Adipose tissue (tissue), 3 donors: Measurements from ENCODE around the gene KCTD4. TPM values are rescaled to one million over a fixed set of nuclear protein-coding genes. Genes with fewer than 3 reads are reported as not detected.
"Not testable (repeated sequence)": the region's sequence is repeated elsewhere in the genome, so short reads cannot be mapped to it uniquely, and the experiment has no call there.

ENCODE experiments used
- H3K27ac ChIP-seq: one replicate; pipeline ENCODE4 v1.5.1; 2013; ENCODE audit warnings: low read depth, low read length
- WGBS, 3 donors: extraction: QIAGEN DNeasy Blood & Tissue Kit; methylation state at CpG; one replicate each; pipeline ENCODE4 v1.1.7; 2013; 5-methylcytosine and 5-hydroxymethylcytosine counted together
- polyA plus RNA-seq, 3 donors: library from polyadenylated mRNA; stranded (reverse); fragments of 200-250 nt; gene quantifications; one replicate each; pipeline ENCODE4 v1.2.3, GENCODE V29; 2013
- donor health status: healthy with polysubstance abuse.
- donor health status: Bipolar disorder and iron deficiency.
- donor health status: healthy.

KCTD4 gene
- under 1 TPM in 1 of 3 donors, not detected in 2; 0.37 TPM for polyA plus RNA-seq

DNA sequence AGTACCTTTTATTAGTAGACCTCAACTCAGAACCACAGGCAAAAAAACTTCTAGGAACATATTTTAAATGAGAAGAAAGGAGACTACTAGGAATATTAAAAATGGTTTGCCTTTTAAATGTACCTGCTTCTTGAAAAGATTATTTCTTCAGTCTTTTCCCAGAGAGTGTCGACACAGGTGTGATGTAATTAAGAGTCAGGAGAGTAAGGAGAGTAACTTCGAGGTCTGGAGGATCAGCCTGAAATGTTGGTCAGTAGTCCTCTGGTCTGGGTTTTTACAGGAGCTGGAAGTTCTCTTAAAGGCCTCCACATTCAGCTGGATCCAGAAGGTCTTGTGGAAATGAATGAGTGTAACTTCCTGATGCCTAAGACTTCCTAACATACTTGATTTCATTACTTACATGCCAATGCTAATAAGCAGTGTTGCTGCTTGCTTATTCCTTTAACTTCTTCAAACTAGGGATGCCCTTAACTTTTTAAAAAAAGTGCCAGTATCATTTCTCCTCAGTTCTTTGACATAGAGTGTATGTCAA is at the start of gene KCTD4:
KCTD4 (minus strand) TSS at position 345 of the 532 bp plus-strand sequence. CDS start 6,478 bp downstream, outside the sequence.
- no peak within 1 kb of the TSS for H3K27ac ChIP-seq
- WGBS, 3 donors = 68 to 89% (median 68%) methylated on average over 2 of the region's 2 CpGs

DNA sequence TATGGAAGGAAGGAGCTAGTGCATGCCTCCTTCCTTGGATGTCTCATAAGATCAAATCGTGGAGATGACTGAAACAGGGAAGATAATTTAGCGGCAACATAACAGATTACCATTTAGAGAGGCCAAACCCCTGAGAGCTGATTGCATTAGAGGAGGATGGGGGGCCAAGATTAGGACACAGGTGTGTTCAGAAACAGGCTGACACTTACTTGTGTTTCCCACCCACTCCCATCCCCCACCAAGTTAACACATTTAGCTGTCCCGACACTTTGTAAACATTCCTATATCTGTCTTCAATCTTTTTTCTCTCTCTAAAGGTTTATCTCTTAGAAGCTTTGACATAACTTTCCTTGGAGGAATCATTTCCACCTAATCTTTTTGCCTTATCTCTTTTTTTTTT is 48.8 kb upstream of the KCTD4 start:
- no peak overlapping the region for H3K27ac ChIP-seq
- 78 to 89% (median 88%) methylated on average over 3 of the region's 3 CpGs for WGBS, 3 donors

DNA sequence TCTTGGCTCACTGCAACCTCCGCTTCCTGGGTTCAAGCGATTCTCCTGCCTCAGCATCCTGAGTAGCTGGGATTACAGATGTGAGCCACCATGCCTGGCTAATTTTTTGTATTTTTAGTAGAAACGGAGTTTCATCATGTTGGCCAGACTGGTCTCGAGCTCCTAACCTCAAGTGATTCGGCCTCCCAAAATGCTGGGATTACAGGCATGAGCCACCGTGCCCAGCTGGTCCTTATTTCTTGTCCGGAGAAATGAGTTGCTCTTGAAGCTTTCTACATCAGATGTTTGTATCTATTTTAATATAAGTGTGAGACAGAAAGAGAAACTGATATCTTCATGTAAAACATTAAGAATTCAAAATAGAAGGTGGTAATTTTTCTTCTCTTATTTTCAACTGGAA is 43.9 kb upstream of the KCTD4 start:
- WGBS, 3 donors = 93 to 98% (median 97%) methylated on average over 7 of the region's 7 CpGs
- not testable (repeated sequence) for H3K27ac ChIP-seq

DNA sequence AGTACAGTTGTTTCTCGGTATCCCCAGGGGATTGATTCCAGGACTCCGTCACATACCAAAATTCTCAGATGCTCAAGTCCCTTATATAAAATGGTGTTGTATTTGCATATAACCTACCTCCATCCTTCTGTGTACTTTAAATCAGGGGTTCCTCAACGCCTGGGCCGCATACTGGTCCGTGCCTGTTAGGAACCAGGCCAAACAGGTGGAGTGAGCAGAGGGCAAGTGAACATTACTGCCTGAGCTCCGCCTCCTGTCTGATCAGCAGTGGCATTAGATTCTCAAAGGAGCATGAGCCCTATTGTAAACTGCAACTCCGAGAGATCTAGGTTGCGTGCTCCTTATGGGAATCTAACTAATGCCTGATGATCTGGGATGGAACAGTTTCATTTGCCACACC is 42.2 kb upstream of the KCTD4 start:
- 86 to 94% (median 91%) methylated on average over 8 of the region's 8 CpGs for WGBS, 3 donors
- no peak overlapping the region for H3K27ac ChIP-seq

DNA sequence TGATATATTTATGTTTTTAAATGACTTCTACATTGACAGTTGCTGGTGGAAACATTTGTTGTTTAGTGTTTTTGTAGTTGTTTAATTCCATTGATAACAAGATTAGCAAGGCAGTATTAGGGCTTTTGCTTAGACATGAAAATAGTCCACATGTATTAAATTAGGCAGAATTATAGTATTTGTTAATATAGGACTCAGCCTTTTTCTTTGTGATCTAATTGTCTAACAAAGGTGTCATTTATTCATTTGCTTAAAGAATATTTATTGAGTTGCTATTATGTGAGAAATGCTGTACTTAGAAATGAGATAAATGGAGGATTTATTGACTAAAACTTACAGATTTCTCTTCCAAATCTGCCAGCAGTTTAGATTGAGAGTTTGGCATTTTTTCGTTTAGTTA is 41.7 kb upstream of the KCTD4 start:
- no peak overlapping the region for H3K27ac ChIP-seq
- 90 to 95% (median 94%) methylated on average over 1 of the region's 1 CpG for WGBS, 3 donors

DNA sequence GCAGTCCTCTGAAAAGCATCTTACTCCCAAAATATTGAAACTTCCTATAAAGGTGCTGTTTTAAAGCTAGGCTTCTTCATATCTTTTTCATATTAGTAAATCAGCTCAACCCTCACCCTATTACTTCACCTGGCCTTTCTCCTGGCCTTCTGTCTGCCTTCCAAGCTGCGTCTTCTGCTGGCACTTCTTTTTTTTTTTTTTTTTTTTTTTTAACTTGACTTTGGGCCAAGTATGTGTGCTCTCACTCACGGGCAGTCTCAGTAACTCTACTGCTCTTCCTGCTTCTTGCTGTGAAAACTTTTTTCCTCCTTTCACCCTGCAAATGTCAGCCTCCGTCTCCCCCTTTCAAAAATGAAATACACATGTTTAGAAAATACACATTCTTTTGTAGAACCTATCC is 41.2 kb upstream of the KCTD4 start:
- H3K27ac ChIP-seq = no peak overlapping the region
- 5 to 12% (median 5%) methylated on average over 3 of the region's 3 CpGs for WGBS, 3 donors

- H3K27ac ChIP-seq = no peak overlapping the region
These were observed 39.3 kb upstream of the KCTD4 start for GRCh38 chr13:45240143-45240542.

GRCh38 chr13:45238945-45239795 is 38.3 kb upstream of the KCTD4 start:
- H3K27ac ChIP-seq = no peak overlapping the region
- WGBS, 3 donors = 89 to 94% (median 93%) methylated on average over 4 of the region's 4 CpGs

- WGBS, 3 donors = 96 to 100% (median 97%) methylated on average over 2 of the region's 2 CpGs
- H3K27ac ChIP-seq = no peak overlapping the region
These were observed 31.7 kb upstream of the KCTD4 start for GRCh38 chr13:45232591-45232990.

DNA sequence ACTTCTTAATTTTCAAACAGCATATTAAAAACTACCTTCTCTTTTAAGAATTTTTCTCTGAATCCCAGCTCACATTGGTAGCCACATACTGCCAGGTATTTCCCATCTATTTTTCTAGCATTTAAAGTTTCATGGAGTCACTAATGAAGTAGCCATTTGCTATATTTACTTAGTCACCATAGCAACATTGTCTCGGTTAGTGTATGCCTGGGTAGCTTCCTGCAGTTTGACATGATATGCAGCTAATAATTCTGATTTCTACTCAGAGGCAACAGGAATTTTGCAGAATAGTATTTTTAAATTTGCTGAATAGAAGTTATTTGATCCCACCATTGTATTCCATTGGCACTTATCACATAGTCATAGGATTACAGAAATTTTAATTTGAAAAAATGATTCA is 30.9 kb upstream of the KCTD4 start:
- 8 to 31% (median 30%) methylated on average over 1 of the region's 1 CpG for WGBS, 3 donors
- H3K27ac ChIP-seq = no peak overlapping the region

DNA sequence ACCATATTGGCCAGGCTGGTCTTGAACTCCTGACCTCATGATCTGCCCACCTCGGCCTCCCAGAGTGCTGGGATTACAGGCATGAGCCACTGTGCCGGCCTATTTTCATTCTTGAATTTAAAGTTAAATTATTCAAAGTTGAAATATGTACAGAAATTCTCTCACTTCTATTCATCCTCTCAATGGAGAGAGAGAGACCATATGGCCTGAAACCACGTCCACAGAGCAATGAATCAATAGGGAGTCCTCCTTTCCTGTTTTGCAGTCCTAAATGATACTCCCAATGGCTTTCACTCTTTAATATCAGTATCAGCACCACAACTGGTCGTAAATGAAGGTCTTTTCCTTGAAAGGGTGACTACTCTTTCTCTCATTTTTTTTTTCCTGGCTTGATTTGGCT is 30.5 kb upstream of the KCTD4 start:
- no peak overlapping the region for H3K27ac ChIP-seq
- 81 to 84% (median 83%) methylated on average over 4 of the region's 4 CpGs for WGBS, 3 donors

- no peak overlapping the region for H3K27ac ChIP-seq
- 80 to 97% (median 92%) methylated on average over 4 of the region's 4 CpGs for WGBS, 3 donors
These were observed 28.3 kb upstream of the KCTD4 start for GRCh38 chr13:45229172-45229571.

DNA sequence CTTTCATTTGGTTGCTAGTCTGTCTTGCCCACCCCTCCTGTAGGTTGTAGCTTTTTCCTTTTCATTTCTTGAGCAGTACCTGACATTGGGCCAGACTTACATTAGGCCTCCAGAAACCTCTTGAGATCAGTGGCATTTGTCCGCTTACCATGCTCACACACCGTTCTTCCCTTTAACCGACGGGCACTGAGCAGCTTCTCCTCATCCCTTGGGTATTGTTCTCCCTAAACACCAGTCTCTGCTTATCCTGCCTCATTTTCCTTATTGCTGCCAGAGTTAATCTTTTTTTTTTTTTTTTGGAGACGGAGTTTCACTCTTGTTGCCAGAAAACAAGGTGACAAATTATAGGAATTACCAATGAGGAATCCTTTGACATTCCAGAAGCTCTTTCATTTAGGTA is 27.2 kb upstream of the KCTD4 start:
- 90 to 96% (median 94%) methylated on average over 5 of the region's 5 CpGs for WGBS, 3 donors
- H3K27ac ChIP-seq = no peak overlapping the region

GRCh38 chr13:45226024-45226423 is 25.2 kb upstream of the KCTD4 start:
- 57 to 94% (median 67%) methylated on average over 3 of the region's 3 CpGs for WGBS, 3 donors
- H3K27ac ChIP-seq = no peak overlapping the region

GRCh38 chr13:45225370-45225769 is 24.5 kb upstream of the KCTD4 start:
- 92 to 93% (median 92%) methylated on average over 4 of the region's 4 CpGs for WGBS, 3 donors
- no peak overlapping the region for H3K27ac ChIP-seq

DNA sequence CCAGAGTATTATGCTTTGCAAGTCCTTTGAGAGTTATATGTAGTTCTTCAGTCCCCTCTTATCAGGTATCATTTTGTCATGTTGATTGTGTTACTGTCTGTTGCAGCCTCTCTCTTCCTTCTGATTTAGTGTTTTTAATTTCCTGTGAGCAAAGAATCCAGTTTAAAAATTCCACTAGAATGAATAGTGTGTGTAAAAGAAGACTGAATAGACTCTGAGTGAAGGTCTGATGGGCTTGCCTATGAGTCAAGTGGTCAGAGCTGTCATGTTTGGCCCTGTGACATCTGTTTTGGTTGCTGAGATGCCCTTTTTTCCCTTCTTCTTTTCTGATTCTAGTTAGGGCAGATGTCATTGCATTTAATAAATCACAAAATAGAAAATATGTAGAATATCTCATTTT is 23.3 kb upstream of the KCTD4 start:
- H3K27ac ChIP-seq = no peak overlapping the region

- H3K27ac ChIP-seq = no peak overlapping the region
- WGBS, 3 donors = 96 to 100% (median 98%) methylated on average over 1 of the region's 1 CpG
These were observed 22.1 kb upstream of the KCTD4 start for GRCh38 chr13:45222919-45223318.

GRCh38 chr13:45222516-45222915 is 21.7 kb upstream of the KCTD4 start:
- no peak overlapping the region for H3K27ac ChIP-seq
- WGBS, 3 donors = 81 to 87% (median 82%) methylated on average over 3 of the region's 3 CpGs

DNA sequence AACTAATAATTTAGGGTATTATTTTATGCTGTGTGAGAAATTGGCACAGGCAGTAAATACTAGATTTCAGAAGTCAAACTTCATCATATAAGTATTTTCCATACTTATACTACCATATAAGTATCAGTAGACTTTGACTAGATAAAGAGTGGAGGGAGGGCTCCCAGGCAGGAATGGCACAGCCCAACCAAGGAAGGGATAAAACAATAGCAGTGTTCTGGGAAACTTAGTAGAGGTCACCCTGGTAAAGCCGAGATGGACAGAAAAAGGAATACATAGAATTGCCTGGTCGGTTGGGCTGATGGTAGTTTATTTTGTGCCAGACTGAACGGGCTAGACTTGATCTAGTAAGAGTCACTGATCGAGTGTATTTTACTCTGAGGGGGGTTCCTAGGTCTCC is 19.6 kb upstream of the KCTD4 start:
- H3K27ac ChIP-seq = no peak overlapping the region
- 95 to 96% (median 95%) methylated on average over 4 of the region's 4 CpGs for WGBS, 3 donors

GRCh38 chr13:45219938-45220375 is 19.1 kb upstream of the KCTD4 start:
- H3K27ac ChIP-seq = no peak overlapping the region
- WGBS, 3 donors = 47 to 64% (median 60%) methylated on average over 4 of the region's 4 CpGs
